GM12878 (cell line): ENCODE measurements around the gene IGSF22. TPM values are rescaled to one million over a fixed set of nuclear protein-coding genes. Genes with fewer than 3 reads are reported as not detected.

ENCODE experiments used
- ATAC-seq: fragments of 200-7000 bp; cut with Tn5 transposase; 3 replicates; pipeline ENCODE4 v1.9.1; 2020; ENCODE audit warnings: mild to moderate bottlenecking, moderate library complexity
- BruUV-seq: library from RNA; stranded (reverse); fragments of 400-500 nt; replicated peaks from 2 replicates; lab custom pipeline; 2021; lab: Mats Ljungman, UMichigan
- CTCF ChIA-PET: fragments of 300-600 bp; sonication (Branson Sonifier 250); formaldehyde crosslinking; extraction: SDS; loops from one replicate; lab custom pipeline; 2021; ENCODE audit warnings: inconsistent platforms; lab: Yijun Ruan, JAX
- POLR2A ChIA-PET: fragments of 350-600 bp; formaldehyde crosslinking; extraction: SDS; loops from one replicate; lab custom pipeline; 2021; ENCODE audit warnings: inconsistent platforms; lab: Charles Lee
- RAD21 ChIA-PET: fragments of 300-600 bp; sonication (Branson Sonifier 250); formaldehyde crosslinking; loops from one replicate; lab custom pipeline; 2023; ENCODE audit warnings: antibody characterized with exemption; ENCODE audit not compliant: unreplicated experiment; lab: Charles Lee
- SMC1A ChIA-PET: fragments of 300-600 bp; sonication (Branson Sonifier 250); formaldehyde crosslinking; loops from one replicate; lab custom pipeline; 2023; ENCODE audit not compliant: unreplicated experiment, uncharacterized antibody; lab: Charles Lee
- DNase-seq: peaks from one replicate; pipeline ENCODE4 v3.0.0-alpha.2; 2011; ENCODE audit warnings: low read depth, low spot score
- FAIRE-seq: peaks from 3 replicates; lab custom pipeline; 2011; peaks lifted over from hg19 to GRCh38; lab: Jason Lieb, UNC
- H2AFZ ChIP-seq: 2 replicates; pipeline ENCODE4 v1.6.0; 2011; ENCODE audit warnings: low read depth, low read length, control low read depth; ENCODE audit not compliant: control insufficient read depth
- H3K27ac ChIP-seq: 2 replicates; pipeline ENCODE4 v1.5.1; 2011; ENCODE audit warnings: control low read depth; ENCODE audit not compliant: control insufficient read depth, insufficient read depth
- H3K27me3 ChIP-seq, 2 experiments: replicated peaks in 1 of 2; 2 replicates each; pipeline versions ENCODE4 v1.6.0 to v1.6.1; 2011; ENCODE audit warnings: low read length in 1 of 2; ENCODE audit not compliant: control insufficient read depth in 2 of 2, insufficient read depth in 2 of 2
- H3K36me3 ChIP-seq, 2 experiments: 2 replicates each; pipeline ENCODE4 v1.5.1; 2011; ENCODE audit warnings: low read length in 1 of 2; ENCODE audit not compliant: control insufficient read depth in 2 of 2, insufficient read depth in 2 of 2
- H3K4me1 ChIP-seq: 2 replicates; pipeline ENCODE4 v1.6.1; 2011; ENCODE audit warnings: mild to moderate bottlenecking, low read length, moderate library complexity, mixed read lengths; ENCODE audit not compliant: control insufficient read depth, insufficient read depth
- H3K4me2 ChIP-seq: 2 replicates; pipeline ENCODE4 v1.6.0; 2011; ENCODE audit warnings: control low read depth; ENCODE audit not compliant: control insufficient read depth, insufficient read depth
- H3K4me3 ChIP-seq: fragments of 200-600 bp; sonication (generic); 2 replicates; pipeline ENCODE4 v1.5.1; 2016
- H3K79me2 ChIP-seq: 2 replicates; pipeline ENCODE4 v1.6.0; 2011; ENCODE audit warnings: low read length; ENCODE audit not compliant: control insufficient read depth, insufficient read depth
- H3K9ac ChIP-seq: 2 replicates; pipeline ENCODE4 v1.8.0; 2011; ENCODE audit warnings: low read length, control low read depth, mixed read lengths; ENCODE audit not compliant: control insufficient read depth, insufficient read depth
- H3K9me3 ChIP-seq: replicated peaks from 3 replicates; pipeline ENCODE4 v1.5.1; 2011; ENCODE audit warnings: mild to moderate bottlenecking, low read length; ENCODE audit not compliant: control insufficient read depth, insufficient read depth
- H4K20me1 ChIP-seq: 2 replicates; pipeline ENCODE4 v1.6.0; 2011; ENCODE audit not compliant: control insufficient read depth, insufficient read depth
- CBX5 ChIP-seq: sonication (generic); IDR thresholded peaks from 2 replicates; pipeline ENCODE4 v1.6.1; 2016; ENCODE audit warnings: low read depth, moderate library complexity, mild to moderate bottlenecking, inconsistent platforms
- CHD1 ChIP-seq: IDR thresholded peaks from 2 replicates; pipeline ENCODE4 v1.6.1; 2012; ENCODE audit warnings: low read depth, low read length, improper control_type of control experiment
- FOXM1 ChIP-seq: IDR thresholded peaks from 2 replicates; pipeline ENCODE4 v1.6.1; 2012; ENCODE audit warnings: low read depth, mild to moderate bottlenecking, inconsistent platforms, low read length, moderate library complexity
- IKZF1 ChIP-seq: fragments of 450-650 bp; conservative IDR thresholded peaks from 2 replicates; pipeline ENCODE4 v1.6.1; 2017; ENCODE audit warnings: antibody characterized with exemption, mild to moderate bottlenecking
- NBN ChIP-seq: fragments of 450-650 bp; IDR thresholded peaks from 2 replicates; pipeline ENCODE4 v1.6.1; 2016
- NFXL1 ChIP-seq: fragments of 450-650 bp; IDR thresholded peaks from 2 replicates; pipeline ENCODE4 v1.6.1; 2017; ENCODE audit warnings: antibody characterized with exemption, mild to moderate bottlenecking, borderline replicate concordance
- RFX5 ChIP-seq: IDR thresholded peaks from 2 replicates; pipeline ENCODE4 v1.6.1; 2011; ENCODE audit warnings: low read depth, low read length, improper control_type of control experiment
- STAT1 ChIP-seq: fragments of 450-650 bp; conservative IDR thresholded peaks from 2 replicates; pipeline ENCODE4 v1.6.1; 2014; ENCODE audit warnings: antibody characterized with exemption, mild to moderate bottlenecking
- TCF12 ChIP-seq: IDR thresholded peaks from 2 replicates; pipeline ENCODE4 v1.6.1; 2011; ENCODE audit warnings: low read depth, mild to moderate bottlenecking, low read length
- WGBS: methylation state at CpG from one replicate; pipeline ENCODE4 v1.1.6; 2016; ENCODE audit warnings: low lambda C conversion rate; ENCODE audit not compliant: insufficient replicate concordance, insufficient coverage; ENCODE audit errors: missing lambda C conversion rate; 5-methylcytosine and 5-hydroxymethylcytosine counted together
- in situ Hi-C: fragments of 300-500 bp; cut with MboI; formaldehyde crosslinking; loops from 9 replicates; pipeline ENCODE4 v1.14.3; 2018; ENCODE audit warnings: mixed read lengths
- intact Hi-C: fragments of 100-400 bp; cut with micrococcal nuclease; formaldehyde crosslinking; loops from one replicate; pipeline ENCODE4 v1.14.2; 2022; ENCODE audit not compliant: unreplicated experiment
- polyA plus RNA-seq, 11 experiments: library from polyadenylated mRNA; depleted of rRNA in 4 of 11; unstranded in 6 of 11; stranded (reverse) in 5 of 11; fragments of >200 nt; fragmentation: Nextera tagmentation in 4 of 11; fragmentation: Illumina TruSeq in 1 of 11; extraction: Ambion mirVana in 4 of 11; extraction: Trizol in 1 of 11; gene quantifications; 1 replicate in 1 of 11; 2 replicates in 10 of 11; pipeline versions ENCODE4 v1.2.1 to v1.2.3, GENCODE V29; 2011 to 2016; ENCODE audit warnings: inconsistent platforms in 2 of 11, missing spikeins in 2 of 11, low read depth in 1 of 11
- total RNA-seq, 4 experiments: library from RNA; depleted of rRNA in 3 of 4; stranded (reverse); fragments of >200 nt in 3 of 4; fragmentation: Illumina TruSeq in 1 of 4; extraction: Trizol in 1 of 4; gene quantifications; 2 replicates each; pipeline versions ENCODE4 v1.2.1 to v1.2.3, GENCODE V29; 2013 to 2021
- TF ChIP-seq, protein P1 (sequence below): IDR thresholded peaks from 2 replicates; pipeline ENCODE4 v1.6.1; 2011; ENCODE audit warnings: borderline replicate concordance, low read depth, mild to moderate bottlenecking, moderate library complexity, low read length; ENCODE audit not compliant: insufficient read depth, poor library complexity, severe bottlenecking

Gene IGSF22
- total and polyA plus RNA-seq, 10 of the 15 experiments (the other 5 are each of a cell fraction or from before 2014, with no cell fraction given), result 0.02 to 0.18 TPM; not detected in 8

DNA sequence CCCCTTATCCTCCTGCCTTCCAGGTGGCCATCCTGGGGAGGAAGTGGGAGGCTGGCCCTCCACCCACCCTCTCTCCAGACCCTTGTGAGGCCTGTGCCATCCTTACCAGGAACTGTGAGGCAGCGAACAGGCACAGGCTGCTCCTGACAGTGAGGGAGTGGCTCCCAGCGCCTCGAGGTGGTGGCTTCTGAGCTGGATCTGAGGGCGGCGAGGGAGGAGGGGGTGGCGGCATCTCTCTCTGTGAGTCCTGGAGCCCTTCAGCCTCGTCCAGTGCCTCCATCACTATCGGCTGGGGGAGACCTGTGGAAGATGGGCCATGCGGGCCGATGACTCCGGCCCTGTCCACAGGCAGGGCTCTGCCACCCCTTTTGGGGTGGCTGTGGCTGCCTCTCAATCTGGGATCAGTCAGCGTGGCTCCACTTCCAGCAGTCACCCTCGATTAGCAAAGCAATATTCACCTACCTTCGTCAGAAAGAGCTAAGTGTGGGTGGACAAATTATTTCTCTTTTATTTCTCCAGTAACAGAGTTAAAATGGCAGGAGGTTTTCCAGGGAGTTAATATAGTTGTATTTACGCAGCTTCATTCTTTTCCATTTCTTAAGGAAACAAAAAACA lies 18.0 kb upstream of the IGSF22 start (continued):
- TF ChIP-seq, protein P1, sequence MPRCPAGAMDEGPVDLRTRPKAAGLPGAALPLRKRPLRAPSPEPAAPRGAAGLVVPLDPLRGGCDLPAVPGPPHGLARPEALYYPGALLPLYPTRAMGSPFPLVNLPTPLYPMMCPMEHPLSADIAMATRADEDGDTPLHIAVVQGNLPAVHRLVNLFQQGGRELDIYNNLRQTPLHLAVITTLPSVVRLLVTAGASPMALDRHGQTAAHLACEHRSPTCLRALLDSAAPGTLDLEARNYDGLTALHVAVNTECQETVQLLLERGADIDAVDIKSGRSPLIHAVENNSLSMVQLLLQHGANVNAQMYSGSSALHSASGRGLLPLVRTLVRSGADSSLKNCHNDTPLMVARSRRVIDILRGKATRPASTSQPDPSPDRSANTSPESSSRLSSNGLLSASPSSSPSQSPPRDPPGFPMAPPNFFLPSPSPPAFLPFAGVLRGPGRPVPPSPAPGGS, result no peak
- no peak for TF ChIP-seq FOXM1
- TF ChIP-seq, all 136 proteins: peak for 0

DNA sequence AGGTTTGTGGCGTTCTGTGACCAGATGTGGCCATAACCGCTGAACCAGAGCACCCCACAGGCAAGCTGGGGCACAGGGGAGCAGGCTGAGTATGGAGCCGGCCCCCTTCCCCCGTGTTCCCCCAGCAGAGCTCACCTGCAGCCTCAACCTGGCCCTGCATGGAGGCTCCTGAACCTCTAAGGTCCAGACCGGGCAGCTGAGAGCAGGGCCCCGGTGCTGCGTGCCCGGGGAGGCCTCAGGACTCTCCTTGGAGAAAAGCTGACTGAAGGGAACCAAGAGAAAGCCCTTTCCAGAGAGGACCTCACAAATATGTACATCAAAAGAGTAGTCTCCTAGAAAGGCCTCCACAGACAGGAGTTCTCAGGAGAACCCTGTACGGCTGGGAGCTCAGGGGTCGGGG lies 17.4 kb upstream of the IGSF22 start:
- WGBS, result 46% methylated on average over 10 of the region's 10 CpGs
- no peak overlapping the region for H3K4me2 ChIP-seq
- ChIA-PET CTCF (interaction anchor here (0.8 to 19.6 kb wide), 7 partner anchors 12 to 499 kb away, joined by 3 to 494 read pairs (median 11); partner anchors contain the start of gene IGSF22), POLR2A (no interaction called here)
- H3K79me2 ChIP-seq, result no peaks in the 10 kb centered on the region
- no peaks in the 10 kb centered on the region for H4K20me1 ChIP-seq
- H3K9ac ChIP-seq, result no peak overlapping the region
- no peaks in the 10 kb centered on the region for H3K36me3 ChIP-seq
- TF ChIP-seq CHD1, result no peak
- no peak for TF ChIP-seq STAT1
- no peak for TF ChIP-seq NBN
- no peak for TF ChIP-seq RFX5
- TF ChIP-seq IKZF1, result no peak
- no peak for TF ChIP-seq CBX5
- no peak for TF ChIP-seq NFXL1
- TF ChIP-seq TCF12, result no peak
- TF ChIP-seq, all 136 proteins: peak for 0
- H3K4me1 ChIP-seq, result no peaks in the 10 kb centered on the region
- no peak for FAIRE-seq
- no peaks in the 10 kb centered on the region for H3K27me3 ChIP-seq
- BruUV-seq, result no TSS peak
- ChIA-PET RAD21 (interaction anchor here (1.8 kb wide), 1 partner anchor 32 kb away, joined by 4 read pairs; no protein-coding TSS in a partner anchor), SMC1A (interaction anchor here (1.0 to 1.4 kb wide), 3 partner anchors 21 to 25 kb away, joined by 4 read pairs; no protein-coding TSS in a partner anchor)
- intact Hi-C loops (no loop called here), in situ Hi-C loops (no loop called here)
- no peak overlapping the region for H3K4me3 ChIP-seq
- no peak overlapping the region for H3K27ac ChIP-seq
- DNase-seq, result no peak
- H3K9me3 ChIP-seq, result no peaks in the 10 kb centered on the region
- no peak overlapping the region for H2AFZ ChIP-seq
- no peak; the same call in 2 of the 3 replicates for ATAC-seq
